ENCODE results near the gene UNC45B.

- TF ChIP-seq, protein P1, sequence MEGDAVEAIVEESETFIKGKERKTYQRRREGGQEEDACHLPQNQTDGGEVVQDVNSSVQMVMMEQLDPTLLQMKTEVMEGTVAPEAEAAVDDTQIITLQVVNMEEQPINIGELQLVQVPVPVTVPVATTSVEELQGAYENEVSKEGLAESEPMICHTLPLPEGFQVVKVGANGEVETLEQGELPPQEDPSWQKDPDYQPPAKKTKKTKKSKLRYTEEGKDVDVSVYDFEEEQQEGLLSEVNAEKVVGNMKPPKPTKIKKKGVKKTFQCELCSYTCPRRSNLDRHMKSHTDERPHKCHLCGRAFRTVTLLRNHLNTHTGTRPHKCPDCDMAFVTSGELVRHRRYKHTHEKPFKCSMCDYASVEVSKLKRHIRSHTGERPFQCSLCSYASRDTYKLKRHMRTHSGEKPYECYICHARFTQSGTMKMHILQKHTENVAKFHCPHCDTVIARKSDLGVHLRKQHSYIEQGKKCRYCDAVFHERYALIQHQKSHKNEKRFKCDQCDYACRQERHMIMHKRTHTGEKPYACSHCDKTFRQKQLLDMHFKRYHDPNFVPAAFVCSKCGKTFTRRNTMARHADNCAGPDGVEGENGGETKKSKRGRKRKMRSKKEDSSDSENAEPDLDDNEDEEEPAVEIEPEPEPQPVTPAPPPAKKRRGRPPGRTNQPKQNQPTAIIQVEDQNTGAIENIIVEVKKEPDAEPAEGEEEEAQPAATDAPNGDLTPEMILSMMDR (IDR thresholded peaks at IDR 0.05; ENCODE audit: low read depth, low read length), result no peak
- no peak for TF ChIP-seq EZH2phosphoT487 (IDR thresholded peaks at IDR 0.05; ENCODE audit: low read depth)
These were observed 35.7 kb downstream of the UNC45B start for GRCh38 chr17:35183332-35183731.
